Measurements from ENCODE around the gene SPHK1.

GRCh38 chr17:76398523-76399174 lies 14.2 kb downstream of the SPHK1 start:
- TF ChIP-seq CTCF (IDR thresholded peaks at IDR 0.05) (no peak), POLR2A (IDR thresholded peaks at IDR 0.05) (no peak)
